Right lobe of liver (tissue), 6 donors: ENCODE measurements around the gene RPP14. TPM values are rescaled to one million over a fixed set of nuclear protein-coding genes. Genes with fewer than 3 reads are reported as not detected.

ENCODE experiments used
- ATAC-seq, 4 donors: fragments of 200-7000 bp; cut with Tn5 transposase; one replicate each; pipeline ENCODE4 v1.9.1; 2020; ENCODE audit warnings: mild to moderate bottlenecking in 4 of 4, moderate library complexity in 4 of 4
- DNase-seq, 3 donors: peaks; one replicate each; pipeline ENCODE4 v3.0.0-alpha.2; 2020
- H3K27ac ChIP-seq, 3 donors: fragments of 200-600 bp; one replicate each; pipeline ENCODE4 v1.8.0; 2022
- H3K27me3 ChIP-seq, 2 donors: fragments of 200-600 bp; one replicate each; pipeline ENCODE4 v1.8.0; 2022
- H3K36me3 ChIP-seq, 4 donors: fragments of 200-600 bp; sonication (generic) in 1 of 4; one replicate each; pipeline versions ENCODE4 v1.5.1 to v1.8.0; 2017 to 2022; ENCODE audit warnings: control low read depth in 1 of 4
- H3K4me1 ChIP-seq, 4 donors: fragments of 200-600 bp; sonication (generic) in 1 of 4; one replicate each; pipeline versions ENCODE4 v1.5.1 to v1.8.0; 2017 to 2022; ENCODE audit warnings: control low read depth in 1 of 4
- H3K4me3 ChIP-seq, 3 donors: fragments of 200-600 bp; one replicate each; pipeline ENCODE4 v1.8.0; 2022
- H3K9me3 ChIP-seq, 4 donors: fragments of 200-600 bp; sonication (generic) in 1 of 4; one replicate each; pipeline versions ENCODE4 v1.5.1 to v1.8.0; 2017 to 2022; ENCODE audit warnings: control low read depth in 1 of 4
- CTCF ChIP-seq, 4 donors: fragments of 200-600 bp in 3 of 4; fragments of 450-650 bp in 1 of 4; IDR thresholded peaks; one replicate each; pipeline versions ENCODE4 v1.5.1 to v1.8.0; 2016 to 2022; ENCODE audit warnings: antibody characterized with exemption in 4 of 4, mild to moderate bottlenecking in 2 of 4
- POLR2A ChIP-seq: fragments of 450-650 bp; IDR thresholded peaks from one replicate; pipeline ENCODE4 v1.6.1; 2017; ENCODE audit warnings: antibody characterized with exemption, mild to moderate bottlenecking
- WGBS: methylation state at CpG from one replicate; pipeline ENCODE4 v1.1.6; 2018; ENCODE audit warnings: low coverage, low lambda C conversion rate; ENCODE audit not compliant: insufficient coverage; ENCODE audit errors: missing lambda C conversion rate; 5-methylcytosine and 5-hydroxymethylcytosine counted together
- intact Hi-C, 2 donors: fragments of 100-400 bp; cut with DNase I; formaldehyde crosslinking; loops; one replicate each; pipeline versions ENCODE4 v1.11.2 to v1.14.1; 2022
- small RNA-seq, 2 experiments: library from RNA; depleted of rRNA; stranded (forward); fragments of <200 nt; gene quantifications; one replicate each; pipeline ENCODE3, GENCODE V24; 2016
- total RNA-seq, 6 experiments: library from RNA; depleted of rRNA in 2 of 6; stranded (reverse); fragments of >200 nt in 2 of 6; fragmentation: NEBNext Ultra II Directional in 3 of 6; extraction: Animal tissue kit (Norgen Biotek cat#: 25700) in 3 of 6; gene quantifications; one replicate each; pipeline versions ENCODE4 v1.1.0 to v1.2.4, GENCODE V29; 2016 to 2023
- donor health status: DM: no; HTN: yes; CAD: no.
- donor health status: DM: no; HTN: no; CAD: no.
- donor health status: DM: no; HTN: no; CAD: no.
- donor health status: DM: no; HTN: yes; CAD: no.
- donor health status: DM: no; HTN: yes; CAD: no.

RPP14 gene
- total RNA-seq, 6 experiments from 2014 or later = 7.9 to 12.6 (median 10.6) TPM

GRCh38 chr3:58369038-58369437, 63.0 kb downstream of the RPP14 start:
- Histone ChIP-seq H3K4me1 (peaks cover 0 to 8% (median 0%) of the 10 kb centered on the region in 4 donors), H3K4me3 (no peak overlapping the region), H3K27ac (no peak overlapping the region), H3K27me3 (no peaks in the 10 kb centered on the region), H3K9me3 (no peaks in the 10 kb centered on the region), H3K36me3 (peaks cover 0 to 2% (median 0%) of the 10 kb centered on the region in 4 donors)
- TF ChIP-seq POLR2A = no peak
- no peak for TF ChIP-seq CTCF (IDR thresholded peaks at IDR 0.05)
- intact Hi-C loops = no loop called here
- 25% methylated on average over 1 of the region's 1 CpG for WGBS
- DNase-seq (no peak), ATAC-seq (peak; percentile 42 to 63 (median 56))

Small RNA genes within 50 kb of the gene (small RNA-seq; reads per million reads assigned to genes)
- 0 reads per million in 2 experiments for gene AC098479.1

Other genes starting within 250 kb of the RPP14 start
- gene DNASE1L3, start 95.3 kb upstream of the RPP14 start, total RNA-seq = 100 to 1,000 TPM in 1 of 6 experiments, 10 to 100 TPM in 5; 32.9 to 134 (median 61.0) TPM
- gene ABHD6, start 68.5 kb upstream of the RPP14 start, total RNA-seq = 10 to 100 TPM; 24.6 to 64.3 (median 52.6) TPM
- 1 to 10 TPM; 6.1 to 9.9 (median 8.5) TPM for gene HTD2, start 275 bp downstream of the RPP14 start, total RNA-seq
- 10 to 100 TPM in 3 of 6 experiments, 1 to 10 TPM in 3; 6.6 to 19.4 (median 9.6) TPM for gene PXK, start 26.6 kb downstream of the RPP14 start, total RNA-seq
- 10 to 100 TPM; 35.5 to 70.2 (median 47.3) TPM for gene PDHB, start 127.6 kb downstream of the RPP14 start, total RNA-seq
- gene KCTD6, start 185.9 kb downstream of the RPP14 start, total RNA-seq = 1 to 10 TPM; 4.3 to 9.6 (median 8.0) TPM
- 100 to 1,000 TPM in 3 of 6 experiments, 10 to 100 TPM in 3; 67.8 to 269 (median 149) TPM for gene ACOX2, start 230.9 kb downstream of the RPP14 start, total RNA-seq